ENCODE data around the gene NREP. TPM values are rescaled to one million over a fixed set of nuclear protein-coding genes. Genes with fewer than 3 reads are reported as not detected.

NREP gene
- total and polyA plus RNA-seq, 2 experiments from 2014 or later: 260 to 300 TPM

DNA sequence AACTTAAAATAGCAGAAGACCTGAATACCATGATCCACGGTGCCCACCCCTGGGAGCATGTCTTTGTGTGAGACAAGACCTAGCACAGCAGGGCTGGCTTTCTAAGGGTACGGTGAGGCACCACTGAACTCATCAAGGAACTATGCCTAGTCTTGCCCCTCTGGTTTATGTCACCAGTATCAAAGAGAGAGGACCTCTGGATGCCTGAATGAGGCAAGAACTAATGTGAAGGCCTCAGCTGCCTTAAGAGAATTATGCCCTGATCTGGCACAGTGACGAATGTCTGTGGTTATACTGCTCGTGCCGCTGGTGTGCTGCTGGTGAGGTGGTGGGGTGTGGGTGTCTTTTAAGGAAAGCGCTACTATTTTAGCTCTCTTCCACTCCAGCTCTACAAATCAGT is 23.0 kb downstream of the NREP start:
- Histone ChIP-seq H2AFZ (no peak overlapping the region), H3K4me1 (ENCODE audit: insufficient read depth) (peaks cover 34% of the 10 kb centered on the region), H3K4me3 (no peak overlapping the region), H3K4me2 (no peak overlapping the region), H3K27ac (ENCODE audit: low read depth) (no peak overlapping the region), H4K20me1 (replicated peaks; ENCODE audit: insufficient read depth) (peaks cover 4% of the 10 kb centered on the region; the same call in 1 of the 2 replicates), H3K9me2 (ENCODE audit: insufficient read depth) (no peaks in the 10 kb centered on the region), H3K79me2 (replicated peaks; ENCODE audit: insufficient read depth) (peaks cover 46% of the 10 kb centered on the region), H3K27me3 (ENCODE audit: insufficient read depth) (no peaks in the 10 kb centered on the region), H3F3A (replicated peaks; ENCODE audit: low read depth) (no peaks in the 10 kb centered on the region), H3K36me3 (ENCODE audit: insufficient read depth) (peaks cover 15% of the 10 kb centered on the region; the same call in 1 of the 2 replicates)
- ATAC-seq (no peak), DNase-seq (ENCODE audit: low spot score) (no peak)
- no peaks in the 10 kb centered on the region for H3K9me3 Mint-ChIP-seq
- peaks cover 40% of the 10 kb centered on the region for H3K4me1 Mint-ChIP-seq
- H3K36me3 Mint-ChIP-seq (ENCODE audit: low read depth): peaks cover 59% of the 10 kb centered on the region
- H3K27me3 Mint-ChIP-seq (ENCODE audit: insufficient read depth, low read depth, poor library complexity): peaks cover 4% of the 10 kb centered on the region
- peak overlapping the region; percentile 89 for H3K27ac Mint-ChIP-seq
- H3K4me3 Mint-ChIP-seq: no peak overlapping the region
- TF ChIP-seq EZH2 (IDR thresholded peaks at IDR 0.05; ENCODE audit: low read depth, unreplicated experiment) (no peak), POLR2AphosphoS5 (IDR thresholded peaks at IDR 0.05; ENCODE audit: low read depth) (no peak), STAT1 (IDR thresholded peaks at IDR 0.05; ENCODE audit: unreplicated experiment) (no peak), REST (IDR thresholded peaks at IDR 0.05; ENCODE audit: unreplicated experiment) (no peak), CTCF (conservative IDR thresholded peaks at IDR 0.05; ENCODE audit: low read depth in 2 of 2) (no peak)
- TF ChIP-seq, protein P1, sequence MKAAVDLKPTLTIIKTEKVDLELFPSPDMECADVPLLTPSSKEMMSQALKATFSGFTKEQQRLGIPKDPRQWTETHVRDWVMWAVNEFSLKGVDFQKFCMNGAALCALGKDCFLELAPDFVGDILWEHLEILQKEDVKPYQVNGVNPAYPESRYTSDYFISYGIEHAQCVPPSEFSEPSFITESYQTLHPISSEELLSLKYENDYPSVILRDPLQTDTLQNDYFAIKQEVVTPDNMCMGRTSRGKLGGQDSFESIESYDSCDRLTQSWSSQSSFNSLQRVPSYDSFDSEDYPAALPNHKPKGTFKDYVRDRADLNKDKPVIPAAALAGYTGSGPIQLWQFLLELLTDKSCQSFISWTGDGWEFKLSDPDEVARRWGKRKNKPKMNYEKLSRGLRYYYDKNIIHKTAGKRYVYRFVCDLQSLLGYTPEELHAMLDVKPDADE (IDR thresholded peaks at IDR 0.05): no peak

DNA sequence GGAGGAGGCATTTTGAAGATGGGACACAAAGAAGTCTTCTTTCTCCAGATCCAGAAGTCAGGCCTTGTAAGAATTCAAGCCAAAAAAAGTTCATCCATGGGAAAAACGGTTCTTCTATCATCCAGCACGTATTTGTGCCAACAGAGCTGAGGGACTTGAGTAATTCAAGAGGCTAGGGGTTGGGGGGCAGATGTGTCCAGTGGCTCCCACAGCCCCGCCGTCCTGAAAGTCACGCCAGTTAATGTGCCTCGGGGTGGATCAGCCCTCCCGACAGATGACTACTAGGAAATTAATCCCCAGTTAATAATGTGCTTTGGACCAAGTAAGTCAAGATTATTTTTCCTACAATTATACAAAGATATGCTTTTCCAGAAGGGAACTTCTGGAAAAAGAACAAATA is 23.4 kb downstream of the NREP start:
- no peak for TF ChIP-seq NANOG (IDR thresholded peaks at IDR 0.05; ENCODE audit: borderline replicate concordance)
- no peak for TF ChIP-seq CTCF (conservative IDR thresholded peaks at IDR 0.05; ENCODE audit: low read depth in 2 of 2)
- Mint-ChIP-seq H3K9me3 (no peaks in the 10 kb centered on the region), H3K4me3 (no peak overlapping the region), H3K36me3 (ENCODE audit: low read depth) (peaks cover 64% of the 10 kb centered on the region), H3K4me1 (peaks cover 36% of the 10 kb centered on the region), H3K27ac (0 out of 2 replicates have a peak overlapping the region, but pooled peaks have one; percentile 89), H3K27me3 (ENCODE audit: insufficient read depth, low read depth, poor library complexity) (peaks cover 4% of the 10 kb centered on the region)
- Histone ChIP-seq H3K4me3 (no peak overlapping the region), H3K27me3 (ENCODE audit: insufficient read depth) (no peaks in the 10 kb centered on the region), H3K36me3 (ENCODE audit: insufficient read depth) (peaks cover 16% of the 10 kb centered on the region; the same call in 1 of the 2 replicates), H3K4me2 (no peak overlapping the region), H3K4me1 (ENCODE audit: insufficient read depth) (peaks cover 30% of the 10 kb centered on the region), H4K20me1 (replicated peaks; ENCODE audit: insufficient read depth) (peaks cover 4% of the 10 kb centered on the region; the same call in 1 of the 2 replicates), H3K27ac (ENCODE audit: low read depth) (no peak overlapping the region), H3K79me2 (replicated peaks; ENCODE audit: insufficient read depth) (peaks cover 42% of the 10 kb centered on the region), H2AFZ (no peak overlapping the region), H3K9me2 (ENCODE audit: insufficient read depth) (no peaks in the 10 kb centered on the region), H3F3A (replicated peaks; ENCODE audit: low read depth) (no peaks in the 10 kb centered on the region)
- no peak for DNase-seq (ENCODE audit: low spot score)
- ATAC-seq: no peak

Measured in GM23338 (cell line).